Fibroblast of peridontal ligament (primary cell): ENCODE measurements around the gene FUT7.
A peak's percentile ranks its signal among the peaks of the same experiment; 100 is the strongest.
"Not testable (repeated sequence)": the region's sequence is repeated elsewhere in the genome, so short reads cannot be mapped to it uniquely, and the experiment has no call there.

Experiments
- DNase-seq: peaks from one replicate; pipeline ENCODE4 v3.0.0-alpha.2; 2010; ENCODE audit errors: extremely low read depth

FUT7 gene

DNA sequence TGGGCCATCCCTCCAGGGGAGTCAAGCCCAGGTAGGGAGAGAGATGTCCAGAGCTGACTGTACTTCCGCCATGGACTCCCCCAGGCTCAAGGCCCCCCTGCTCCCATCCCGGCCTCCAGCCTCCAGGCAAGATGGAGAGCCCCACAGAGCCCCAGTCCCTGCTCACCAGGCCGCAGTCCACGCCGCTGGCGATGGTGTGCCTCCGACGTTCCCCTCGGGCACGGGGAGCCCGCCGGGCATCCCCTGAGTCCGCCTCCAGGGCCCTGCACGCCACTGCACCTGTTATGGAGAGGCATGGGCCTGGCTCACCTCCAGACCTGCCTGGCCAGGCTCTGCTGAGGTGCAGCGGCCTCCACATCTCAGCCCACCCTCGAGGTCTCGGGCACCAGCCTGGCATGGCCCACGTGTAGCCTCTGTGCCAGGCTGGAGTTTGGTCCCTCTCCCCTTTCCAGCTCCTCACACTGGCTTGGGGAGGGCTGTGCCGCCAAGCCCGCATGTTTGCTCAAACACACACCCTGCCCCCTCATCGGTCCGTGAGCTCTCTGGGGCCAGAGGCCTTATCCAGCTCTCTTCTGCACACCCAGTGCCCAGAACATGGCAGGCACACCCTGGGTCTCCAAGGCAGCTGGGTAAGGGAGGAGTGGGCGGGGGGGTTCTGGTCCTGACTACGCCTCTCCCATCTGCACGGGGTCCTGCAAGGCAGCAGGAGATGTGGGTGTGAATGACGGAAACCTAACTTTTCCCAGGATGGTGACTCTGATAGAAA, 34.4 kb upstream of the FUT7 start:
- no peak for DNase-seq

DNA sequence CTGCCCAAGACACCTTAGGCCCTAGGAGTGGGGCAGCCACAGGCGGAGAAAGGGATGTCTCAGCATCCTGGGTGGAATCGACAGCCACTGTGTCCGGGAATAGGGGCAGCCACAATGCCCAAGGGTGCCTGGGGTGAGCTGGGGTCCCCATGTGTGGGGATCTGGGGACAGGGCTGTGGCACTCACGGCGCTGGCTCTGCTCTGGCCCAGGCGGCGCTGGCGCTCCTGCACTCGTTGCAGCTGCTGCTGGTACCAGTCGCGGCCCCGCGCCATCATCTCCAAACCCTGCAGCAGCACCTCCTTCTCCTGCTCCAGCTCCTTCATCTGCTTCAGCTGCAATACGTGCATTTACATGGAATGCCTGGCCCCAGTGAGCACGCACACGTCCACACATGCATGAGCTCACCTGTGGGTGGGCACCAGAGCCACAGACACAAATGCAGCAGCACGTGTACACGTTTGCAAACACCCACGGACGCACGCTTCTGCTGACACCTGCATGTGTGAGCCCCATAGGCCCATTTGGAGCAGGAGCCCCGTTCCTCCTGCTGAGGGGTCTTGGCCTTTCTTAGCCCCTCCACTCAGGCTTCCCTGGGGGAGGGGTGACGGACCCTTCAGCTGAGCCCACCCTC, 33.6 kb upstream of the FUT7 start:
- DNase-seq, result no peak

DNA sequence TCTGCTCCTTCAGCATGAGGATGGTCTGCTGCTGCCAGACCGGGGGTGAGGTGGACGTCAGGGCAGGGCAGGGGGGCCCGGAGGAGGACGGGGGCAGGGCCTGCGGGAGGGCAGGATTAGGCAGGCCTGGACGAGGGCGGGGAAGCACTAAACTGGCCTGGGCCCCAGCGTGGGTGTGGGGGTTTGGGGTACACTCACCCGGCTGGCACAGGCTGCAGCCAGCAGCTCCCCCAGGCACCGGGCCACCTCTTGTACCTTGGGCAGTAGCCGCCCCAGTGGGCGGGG, 32.9 kb upstream of the FUT7 start:
- no peak for DNase-seq

DNA sequence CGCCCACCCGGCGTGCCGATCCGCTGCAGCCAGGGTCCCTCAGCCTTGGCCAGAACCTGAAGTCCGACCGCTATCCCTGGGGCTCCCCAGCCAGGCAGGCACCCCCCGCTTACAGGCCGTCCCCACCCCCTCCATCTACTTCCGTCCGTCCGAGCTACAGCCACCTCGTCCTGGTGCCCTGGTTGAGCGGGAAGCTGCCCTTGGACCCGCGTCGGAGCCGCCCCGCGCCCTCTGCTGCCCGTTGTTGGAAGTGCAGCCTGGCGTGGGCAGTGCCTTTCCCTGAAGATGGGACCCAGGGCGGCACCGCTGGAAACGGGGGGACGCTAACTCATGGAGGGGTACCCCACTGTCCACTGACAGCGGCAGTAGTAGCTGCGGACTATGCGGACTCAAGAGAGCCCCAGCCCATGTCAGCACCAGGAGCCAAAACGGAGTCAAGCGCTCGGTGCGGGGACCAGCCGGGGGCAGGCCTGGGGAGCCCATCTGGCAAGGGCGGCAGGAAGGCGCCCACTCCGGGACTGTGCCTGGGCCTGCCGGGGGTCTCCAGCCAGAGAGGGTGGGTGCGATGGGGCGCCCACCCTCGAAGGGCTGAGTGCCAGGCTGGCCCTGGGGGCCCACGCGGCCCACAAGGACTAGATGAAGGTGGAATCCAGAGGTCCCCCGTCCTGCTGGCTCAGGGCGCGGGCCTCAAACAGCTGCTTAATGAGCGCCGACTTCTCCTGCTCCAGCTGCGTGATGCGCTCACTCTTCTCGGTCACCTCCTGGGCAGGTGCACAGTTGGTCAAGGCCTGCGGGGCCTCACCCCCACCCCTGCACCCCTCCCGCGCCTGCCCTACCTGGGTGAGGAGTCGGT, 32.4 kb upstream of the FUT7 start:
- peak; percentile 33 for DNase-seq

DNA sequence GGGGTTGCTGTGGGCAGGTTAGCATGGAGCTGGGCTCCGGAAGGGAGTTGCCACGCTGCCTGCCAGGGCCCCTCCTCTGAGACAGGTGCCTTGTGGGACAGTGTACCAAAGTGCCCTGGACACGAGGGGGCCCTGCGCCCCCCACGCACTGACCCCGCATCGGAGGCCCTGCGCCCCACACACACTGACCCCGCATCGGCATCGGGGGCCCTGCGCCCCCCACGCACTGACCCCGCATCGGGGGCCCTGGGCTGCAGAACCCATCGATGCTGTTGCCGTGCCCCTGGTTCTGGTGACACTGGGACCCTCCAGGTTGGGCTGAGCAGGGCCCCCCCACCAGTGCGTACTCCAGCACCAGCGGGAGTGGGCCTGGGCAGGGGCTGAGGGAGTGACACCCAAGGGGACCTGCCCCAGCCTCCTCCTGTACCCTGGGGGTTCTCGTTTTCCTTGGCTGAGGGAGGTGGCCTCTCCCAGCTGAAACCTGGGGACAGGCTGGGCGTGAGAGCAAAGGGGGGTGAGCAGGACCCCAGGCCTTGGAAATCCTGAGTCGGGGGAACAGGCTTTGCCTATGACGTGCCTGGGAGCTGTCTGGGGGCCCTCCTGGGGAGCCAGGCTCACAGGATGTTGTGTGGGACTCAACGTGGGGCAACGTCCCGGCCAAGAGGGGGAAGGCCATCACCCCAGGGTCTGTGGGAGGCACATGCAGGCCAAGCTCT, 31.6 kb upstream of the FUT7 start:
- DNase-seq, result no peak

DNA sequence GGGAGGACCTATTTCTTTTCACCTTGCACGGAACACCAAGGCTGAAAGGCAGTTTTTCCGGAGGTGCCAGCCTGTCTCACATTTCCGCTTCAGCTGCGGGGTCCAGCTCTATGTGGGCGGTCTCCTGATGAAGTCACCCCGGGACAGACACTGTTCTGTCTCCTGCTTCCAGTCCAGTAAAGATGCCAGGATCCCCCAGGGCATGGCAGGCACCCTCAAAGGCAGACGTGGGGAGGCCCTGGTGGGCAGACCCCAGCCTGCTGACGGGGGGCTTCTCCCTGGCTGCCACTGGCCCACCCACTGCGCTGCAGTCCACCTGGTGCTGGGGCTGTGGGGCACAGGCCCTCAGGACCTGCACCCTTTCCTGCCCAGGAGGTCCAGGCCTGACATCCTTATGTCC, 30.9 kb upstream of the FUT7 start:
- DNase-seq, result not testable (repeated sequence)

DNA sequence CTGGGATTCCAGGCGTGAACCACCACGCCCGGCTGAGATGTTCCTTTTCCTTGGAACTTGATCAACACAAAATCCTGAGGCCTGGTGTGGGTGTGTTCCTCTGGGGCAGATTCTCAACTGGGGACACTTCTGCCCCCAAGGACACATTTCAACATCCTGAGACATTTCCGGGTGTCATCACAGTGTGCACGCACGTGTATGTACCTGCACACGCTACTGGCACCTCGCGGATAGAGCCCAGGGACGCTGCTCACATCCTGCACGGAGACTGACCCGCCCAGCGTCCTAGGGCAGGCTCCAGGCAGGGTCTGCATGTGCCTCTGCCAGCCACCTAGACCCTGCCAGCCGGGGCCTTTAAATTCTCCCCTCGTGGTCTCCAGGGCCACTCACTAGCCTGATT, 30.5 kb upstream of the FUT7 start:
- no peak for DNase-seq

DNA sequence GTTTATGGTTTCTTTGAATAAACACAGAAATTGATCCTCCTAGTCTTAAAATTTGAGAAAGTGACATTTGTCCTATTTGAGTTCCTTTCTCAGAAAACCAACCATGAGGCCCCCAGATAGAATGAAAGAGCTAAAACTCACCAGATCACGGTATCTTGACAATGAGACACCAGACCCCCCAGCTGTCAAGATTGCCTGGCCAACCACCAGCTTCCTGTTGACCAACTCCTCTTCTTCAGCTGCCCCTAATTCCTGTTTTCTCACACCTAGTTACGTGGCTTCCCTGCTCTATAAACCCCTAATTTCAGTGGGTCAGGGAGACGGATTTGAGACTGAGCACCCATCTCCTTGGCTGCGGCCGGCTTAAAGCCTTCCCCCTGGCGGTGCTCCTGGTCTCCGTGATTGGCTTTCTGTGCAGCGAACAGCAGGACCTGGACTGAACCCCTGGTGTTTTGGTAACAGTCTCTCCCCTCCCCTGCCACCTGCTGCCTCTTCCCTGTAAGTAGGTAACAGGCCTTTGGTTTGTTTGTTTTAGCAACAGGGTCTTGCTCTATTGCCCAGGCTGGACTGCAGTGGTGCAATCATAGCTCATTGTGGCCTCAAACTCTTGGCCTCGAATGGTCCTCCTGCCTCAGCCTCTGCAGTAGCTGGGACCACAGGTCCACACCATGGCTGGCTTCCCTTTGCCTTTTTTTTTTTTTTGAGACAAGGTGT, 26.8 kb upstream of the FUT7 start:
- no peak for DNase-seq

DNA sequence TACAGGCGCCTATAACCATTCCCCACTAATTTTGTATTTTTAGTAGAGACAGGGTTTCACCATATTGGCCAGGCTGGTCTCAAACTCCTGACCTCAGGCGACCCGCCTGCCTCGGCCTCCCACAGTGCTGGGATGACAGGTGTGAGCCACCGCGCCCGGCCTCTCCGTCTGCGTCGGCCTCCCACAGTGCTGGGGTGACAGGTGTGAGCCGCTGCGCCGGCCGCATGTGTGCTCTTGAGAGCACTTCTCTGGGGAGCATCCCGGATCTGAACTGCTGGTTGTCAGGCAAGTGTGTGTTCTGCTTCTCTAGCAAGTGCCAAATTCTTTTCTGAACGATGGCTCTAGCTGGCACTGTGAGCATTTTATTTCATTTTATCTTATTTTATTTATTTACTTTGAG, 25.7 kb upstream of the FUT7 start:
- no peak for DNase-seq

DNA sequence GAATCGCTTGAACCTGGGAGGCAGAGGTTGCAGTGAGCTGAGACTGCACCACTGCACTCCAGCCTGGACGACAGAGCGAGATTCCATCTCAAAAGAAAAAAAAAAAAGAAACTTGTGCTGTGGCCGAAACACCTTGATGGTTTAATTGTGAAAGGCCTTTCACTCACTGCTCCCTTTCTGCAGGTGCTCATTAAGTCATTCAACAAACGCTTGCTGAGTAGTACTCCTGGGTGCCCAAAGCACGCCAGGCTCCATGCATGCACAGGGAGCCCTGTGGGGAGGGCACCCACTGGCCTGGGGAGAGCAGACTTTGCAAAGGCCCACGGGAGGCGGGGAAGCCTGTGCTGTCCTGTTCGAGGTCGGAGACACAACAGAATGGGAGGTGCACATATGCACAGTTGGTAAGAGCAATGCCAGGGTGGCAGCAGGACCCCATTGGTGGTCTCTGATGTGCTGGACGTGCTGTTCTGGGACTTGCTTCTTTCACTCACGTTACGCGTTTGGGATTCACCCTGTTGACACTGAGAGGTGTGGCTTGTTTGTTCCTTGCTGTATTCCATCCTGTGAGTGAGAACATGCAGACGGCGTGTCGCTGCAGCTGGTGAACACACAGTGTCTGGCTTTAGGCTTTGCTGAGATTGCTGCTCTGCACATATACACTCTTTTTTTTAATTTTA, 25.0 kb upstream of the FUT7 start:
- DNase-seq, result no peak

DNA sequence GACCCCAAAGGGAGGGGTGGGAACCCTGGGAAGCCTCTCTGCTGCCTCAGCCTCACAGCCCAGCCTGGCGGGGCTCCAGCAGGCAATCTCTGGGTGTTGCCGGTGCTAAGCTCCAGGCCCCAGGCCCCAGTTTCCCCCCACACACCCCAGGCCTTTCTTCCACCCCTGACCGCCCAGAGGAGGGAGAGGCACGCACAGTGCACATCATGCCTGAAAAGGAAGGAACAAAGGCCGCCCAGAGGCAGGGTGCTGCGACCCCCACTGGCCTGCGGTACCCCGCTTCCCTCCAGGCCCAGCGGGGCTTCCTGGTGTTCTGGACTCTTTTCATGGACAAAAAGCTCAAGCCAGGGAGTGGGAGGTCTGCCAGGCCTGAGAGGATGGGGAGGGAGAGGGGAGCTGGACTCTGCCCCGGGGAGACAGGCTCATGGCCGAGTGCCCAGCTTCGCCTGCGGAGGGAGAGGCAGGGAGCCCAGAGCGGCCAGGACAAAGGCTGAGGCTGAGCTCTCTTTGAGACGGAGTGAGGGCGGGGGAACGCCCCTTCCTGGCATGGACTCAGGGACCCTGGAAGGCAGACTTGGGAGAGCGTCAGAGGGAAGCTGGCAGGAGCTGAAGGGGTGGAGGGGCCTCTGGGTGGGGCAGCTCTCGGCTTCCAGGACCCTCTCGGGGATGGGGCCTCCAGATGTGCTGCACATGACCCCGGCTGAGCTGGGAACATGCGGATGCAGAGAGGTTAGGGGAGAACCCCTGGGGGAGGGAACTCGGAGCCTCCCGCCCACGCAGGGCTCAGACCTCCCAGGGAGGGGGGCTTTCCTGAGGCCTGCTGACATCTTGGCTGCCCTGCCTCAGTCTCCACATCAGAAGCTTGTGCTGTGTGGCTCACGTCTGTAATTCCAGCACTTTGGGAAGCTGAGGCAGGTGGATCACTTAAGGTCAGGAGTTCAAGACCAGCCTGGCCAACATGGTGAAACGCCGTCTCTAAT, 23.8 kb upstream of the FUT7 start:
- DNase-seq, result peak; percentile 76

DNA sequence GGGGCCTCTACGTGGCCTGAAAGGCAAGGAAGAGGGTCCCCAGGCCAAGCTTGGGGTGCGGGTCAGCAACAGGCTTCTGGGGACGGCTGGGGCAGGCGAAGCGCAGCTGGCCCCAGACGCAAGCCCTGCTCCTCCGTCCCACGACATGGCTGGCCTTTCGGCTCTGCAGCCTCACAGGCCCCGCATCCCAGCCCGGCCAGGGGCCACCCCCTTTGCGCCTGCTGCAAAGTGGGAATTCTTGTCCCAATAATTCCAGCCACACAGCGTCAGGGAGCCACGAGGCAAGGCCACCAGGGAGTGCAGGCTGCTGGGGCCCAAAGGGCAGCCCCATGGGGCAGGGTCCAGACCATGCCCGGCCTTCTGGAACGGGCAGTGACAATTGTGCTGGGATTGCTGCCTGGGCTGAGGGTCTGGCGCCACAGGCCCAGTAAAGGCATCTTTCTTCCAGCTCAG, 23.1 kb upstream of the FUT7 start:
- no peak for DNase-seq

DNA sequence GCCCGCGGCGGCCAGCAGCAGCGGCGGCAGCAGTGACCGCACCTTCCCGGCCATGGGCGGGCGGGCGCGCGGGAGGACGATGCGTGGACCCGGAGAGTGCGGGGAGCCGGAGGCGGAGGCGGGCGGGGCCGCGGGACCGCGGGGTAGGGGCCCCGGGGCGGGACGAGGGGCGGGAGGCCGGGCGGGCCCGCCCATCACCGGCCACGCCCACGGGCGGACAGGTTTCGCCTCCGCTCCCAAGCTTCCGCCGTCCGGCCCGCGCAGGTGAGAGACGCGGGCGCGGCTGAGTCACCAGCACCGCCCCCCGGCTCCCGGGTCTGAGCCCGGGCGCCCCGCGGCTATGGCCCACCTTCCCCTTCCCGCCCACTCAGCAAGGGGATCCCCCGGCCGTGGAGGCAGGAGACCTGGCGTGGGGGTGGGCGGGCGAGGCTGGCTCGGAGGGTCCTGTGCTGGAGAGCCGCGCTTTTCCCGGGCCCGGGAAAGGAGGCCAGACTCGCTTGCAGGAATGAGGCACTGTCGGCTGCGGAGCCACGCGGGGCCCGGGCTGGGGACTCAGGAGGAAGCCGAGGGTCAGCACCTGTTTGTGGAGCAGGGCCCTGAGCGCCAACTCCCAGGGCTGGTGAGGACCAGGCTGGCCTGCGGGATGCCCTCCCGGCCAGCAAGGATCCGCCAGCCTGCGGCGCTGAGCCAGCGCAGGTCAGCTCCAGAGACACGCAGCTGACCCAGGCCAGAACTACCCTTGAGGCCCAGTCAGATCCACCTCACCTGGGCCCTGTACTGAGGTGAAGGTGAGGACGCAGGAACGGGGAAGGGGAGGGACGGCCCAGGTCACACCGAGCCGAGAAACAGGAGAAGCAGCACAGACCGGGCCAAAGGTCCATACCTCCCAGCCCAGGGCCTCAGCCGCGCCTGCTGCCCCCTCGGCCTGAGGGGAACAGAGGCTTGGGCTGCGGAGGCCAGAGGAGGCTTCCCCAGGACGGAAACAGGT, 22.4 kb upstream of the FUT7 start, which contains the start of gene ENTPD2:
ENTPD2 (minus strand) TSS at position 118 of the 988 bp plus-strand sequence; CDS start at position 54, 64 bp downstream.
- DNase-seq, result no peak

DNA sequence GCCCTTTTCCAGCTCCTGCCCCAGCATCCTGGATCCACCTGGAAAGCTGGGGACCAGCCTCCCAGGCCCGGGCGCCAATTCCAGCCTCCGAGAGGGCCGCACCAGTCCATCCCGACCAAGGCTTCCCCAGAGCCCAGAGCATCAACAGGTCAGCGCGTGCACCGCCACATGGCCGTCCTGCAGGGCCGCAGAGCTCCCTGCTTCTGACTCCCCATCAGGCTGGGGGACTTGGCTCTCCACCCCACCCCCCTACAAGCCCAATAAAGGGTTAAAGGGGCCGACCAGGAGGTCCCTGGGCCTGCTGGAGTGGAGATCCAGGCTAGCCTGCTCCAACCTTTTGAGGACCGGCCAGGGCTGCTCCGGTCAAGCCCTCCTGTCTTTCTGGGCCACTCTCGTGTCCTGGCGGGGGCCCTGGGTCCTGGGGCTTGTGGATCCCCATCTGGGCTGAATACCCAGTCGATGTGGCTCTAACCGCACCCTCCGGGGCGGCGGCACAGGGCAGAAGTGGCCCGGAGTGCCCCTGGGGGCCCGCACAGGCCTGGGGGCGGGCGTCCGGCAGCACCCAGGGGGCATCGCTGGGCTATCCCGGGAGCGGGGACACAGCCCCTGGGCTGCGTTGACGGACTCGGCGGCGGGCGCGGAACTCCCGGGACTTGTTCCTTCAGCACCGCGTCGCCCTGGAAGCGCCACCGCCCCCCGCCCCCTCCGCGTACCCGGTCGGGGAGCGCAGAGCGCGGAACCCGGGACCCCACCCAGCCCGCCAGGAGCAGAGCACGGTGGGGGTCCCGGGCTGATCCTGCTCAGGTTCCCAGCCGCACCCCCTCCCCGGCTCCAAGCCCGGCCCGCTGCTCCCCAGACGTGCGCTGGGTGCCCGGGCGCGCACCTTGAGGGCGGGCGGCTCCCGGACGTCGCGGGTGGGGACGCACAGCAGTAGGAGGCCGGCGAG, 21.4 kb upstream of the FUT7 start:
- DNase-seq, result no peak

DNA sequence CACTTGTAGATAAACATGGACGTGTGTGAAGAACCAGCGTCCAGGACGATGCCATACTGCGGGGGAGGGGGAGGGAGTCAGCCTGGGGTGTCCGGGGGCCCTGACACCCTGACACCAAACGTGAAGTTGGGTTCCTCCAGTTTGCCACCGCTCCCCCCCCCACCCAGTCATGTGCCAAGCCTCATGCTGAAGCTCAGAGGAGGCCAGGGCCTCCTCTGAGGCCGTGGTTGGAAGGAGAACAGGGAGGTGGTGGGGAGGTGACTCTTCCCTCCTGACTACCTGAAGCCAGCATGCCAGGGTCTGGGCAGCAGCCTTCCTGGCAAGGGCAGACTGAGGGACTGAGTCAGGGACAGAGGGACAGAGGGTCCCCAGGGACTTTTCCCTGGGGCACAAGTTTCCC, 20.4 kb upstream of the FUT7 start:
- DNase-seq, result no peak

DNA sequence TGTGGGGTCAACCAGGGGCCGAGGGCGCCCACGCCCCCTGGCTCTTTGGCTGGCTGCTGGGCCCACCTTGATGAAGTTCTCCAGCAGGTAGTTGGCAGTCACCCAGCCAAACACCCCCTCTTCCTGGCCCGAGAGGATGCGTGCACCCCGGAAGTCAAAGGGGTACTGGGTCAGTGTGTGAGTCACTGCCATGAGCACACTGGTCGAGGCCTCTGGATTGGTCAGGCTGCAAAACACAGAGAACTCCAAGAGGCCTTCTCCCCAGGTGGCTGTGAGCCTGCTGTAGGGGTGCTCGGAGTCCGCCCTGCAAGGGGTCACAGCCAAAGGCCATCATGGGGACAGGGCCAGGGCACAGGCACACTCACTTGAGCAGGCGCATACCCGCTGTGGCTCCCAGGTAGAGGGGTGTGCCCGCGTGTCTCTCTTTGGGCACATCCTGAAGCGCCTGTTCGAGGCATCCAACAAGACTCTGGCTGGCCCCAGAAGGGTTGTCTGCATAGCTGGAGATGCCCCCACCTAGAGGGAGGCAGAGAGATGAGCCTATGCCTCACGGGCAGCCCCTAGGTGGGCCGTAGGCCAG, 19.3 kb upstream of the FUT7 start:
- DNase-seq, result no peak

DNA sequence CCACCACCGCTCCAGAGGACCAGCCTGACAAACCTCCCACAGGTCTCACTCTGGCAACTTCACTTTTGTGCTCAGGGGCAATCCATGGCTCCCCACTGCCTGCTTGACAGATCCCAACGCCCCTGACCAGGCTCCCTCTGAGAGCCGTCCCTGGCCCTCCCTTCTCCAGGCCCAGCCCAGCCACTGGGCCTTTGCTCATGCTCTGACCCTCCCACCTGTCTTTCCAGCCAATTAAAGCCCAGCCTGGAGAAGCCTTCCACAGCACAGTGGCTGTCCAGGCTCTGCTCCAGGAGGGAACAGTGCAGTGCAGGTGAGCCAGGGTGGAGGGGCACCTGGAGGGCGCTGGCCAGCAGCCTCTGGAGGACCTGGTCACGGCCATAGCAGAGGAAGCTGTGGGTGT, 18.7 kb upstream of the FUT7 start:
- DNase-seq, result no peak
